Stimulated activated naive B cell treated with anti-CD40 and anti-IgM and Interleukin-4, amounts not matched to agents 10 μg/mL and 1 μg/mL and 100 μg/mL, for 72 hours (primary cell): Measurements from ENCODE around the gene RBPJ.

Source experiments
- ATAC-seq, 2 donors: fragments of 150-1000 bp; cut with Tn5 transposase; replicated peaks; 2 replicates each; pipeline ENCODE4 v1.10.0; 2021; ENCODE audit warnings: moderate library complexity in 1 of 2
- DNase-seq: peaks from one replicate; pipeline ENCODE4 v3.0.0; 2021
- H3K27ac Mint-ChIP-seq: one replicate; pipeline ENCODE4 v1.8.0; 2022; ENCODE audit warnings: mild to moderate bottlenecking, mixed read lengths
- H3K27me3 Mint-ChIP-seq, 2 donors: one replicate each; pipeline ENCODE4 v1.8.0; 2022; ENCODE audit warnings: mixed read lengths in 2 of 2
- H3K36me3 Mint-ChIP-seq, 2 donors: one replicate each; pipeline ENCODE4 v1.8.0; 2022; ENCODE audit warnings: mixed read lengths in 2 of 2, mild to moderate bottlenecking in 1 of 2
- H3K4me1 Mint-ChIP-seq, 2 donors: one replicate each; pipeline ENCODE4 v1.8.0; 2022; ENCODE audit warnings: mixed read lengths in 2 of 2, mild to moderate bottlenecking in 1 of 2
- H3K4me3 Mint-ChIP-seq, 2 donors: one replicate each; pipeline ENCODE4 v1.8.0; 2022; ENCODE audit warnings: mild to moderate bottlenecking in 2 of 2, mixed read lengths in 2 of 2, moderate library complexity in 1 of 2
- H3K9me3 Mint-ChIP-seq, 2 donors: one replicate each; pipeline ENCODE4 v1.8.0; 2022; ENCODE audit warnings: mixed read lengths in 2 of 2, mild to moderate bottlenecking in 1 of 2

RBPJ gene

DNA sequence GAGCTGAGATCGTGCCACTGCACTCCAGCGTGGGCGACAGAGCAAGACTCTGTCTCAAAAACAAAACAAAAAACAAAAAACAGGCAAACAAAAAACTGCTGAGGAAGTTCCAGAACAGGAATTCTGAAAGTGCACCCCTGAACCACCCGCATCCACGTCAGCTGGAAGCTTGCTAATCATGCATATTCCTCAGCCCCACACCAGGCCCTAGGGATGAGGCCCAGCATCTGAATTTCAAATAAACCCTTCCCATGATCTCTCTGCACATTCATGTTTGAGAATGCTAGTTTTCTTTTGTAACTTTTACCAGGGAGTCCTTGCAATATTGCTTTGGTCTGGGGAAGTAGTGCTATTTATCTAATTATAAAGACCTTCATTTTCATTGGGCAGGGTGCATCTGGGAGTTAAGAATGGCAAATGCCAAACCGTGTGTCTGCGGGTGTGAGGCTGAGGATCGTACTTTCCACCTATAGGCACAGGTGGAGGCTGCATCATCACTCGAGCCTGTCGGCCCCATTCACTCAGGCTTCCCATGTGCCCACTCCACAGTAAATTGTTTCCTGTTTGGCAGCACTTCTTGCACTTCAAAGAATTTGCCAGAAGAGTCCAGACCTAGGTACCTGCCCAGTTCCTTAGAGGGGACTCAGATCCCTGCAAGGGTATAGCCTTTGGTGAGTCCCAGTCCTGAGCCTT lies 145.9 kb downstream of the RBPJ start:
- H3K9me3 Mint-ChIP-seq, result peaks cover 0 to 3% of the 10 kb centered on the region in 2 donors
- ATAC-seq (no peak), DNase-seq (no peak)
- no peak overlapping the region for H3K27ac Mint-ChIP-seq
- peaks cover 4% of the 10 kb centered on the region in 2 donors for H3K4me1 Mint-ChIP-seq
- no peak overlapping the region for H3K4me3 Mint-ChIP-seq
- H3K36me3 Mint-ChIP-seq, result peaks cover 0 to 3% of the 10 kb centered on the region in 2 donors
- H3K27me3 Mint-ChIP-seq, result peaks cover 12 to 13% of the 10 kb centered on the region in 2 donors

DNA sequence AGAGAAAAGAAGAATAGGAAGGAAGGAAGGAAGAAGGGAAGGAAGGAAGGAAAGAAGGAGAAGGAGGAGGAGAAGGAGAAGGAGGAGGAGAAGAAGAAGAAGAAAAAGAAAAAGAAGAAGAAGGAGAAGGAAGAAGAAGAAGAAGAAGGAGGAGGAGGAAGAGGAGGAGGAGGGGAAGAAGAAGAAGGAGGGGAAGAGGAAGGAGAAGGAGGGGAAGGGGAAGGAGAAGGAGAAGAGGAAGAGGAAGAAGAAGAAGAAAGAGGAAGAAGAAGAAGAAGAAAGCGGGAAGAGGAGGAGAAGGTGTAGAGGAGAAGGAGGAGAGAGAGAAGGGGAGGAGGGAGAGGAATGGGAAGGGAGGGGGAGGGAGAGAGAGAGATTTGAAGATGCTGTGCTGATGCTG lies 146.9 kb downstream of the RBPJ start:
- H3K4me1 Mint-ChIP-seq, result peaks cover 0 to 2% of the 10 kb centered on the region in 2 donors
- H3K36me3 Mint-ChIP-seq, result peaks cover 0 to 3% of the 10 kb centered on the region in 2 donors
- peaks cover 12 to 13% of the 10 kb centered on the region in 2 donors for H3K27me3 Mint-ChIP-seq
- no peak for ATAC-seq
- peaks cover 0 to 3% of the 10 kb centered on the region in 2 donors for H3K9me3 Mint-ChIP-seq
- H3K27ac Mint-ChIP-seq, result no peak overlapping the region
- H3K4me3 Mint-ChIP-seq, result no peak overlapping the region
- no peak for DNase-seq

DNA sequence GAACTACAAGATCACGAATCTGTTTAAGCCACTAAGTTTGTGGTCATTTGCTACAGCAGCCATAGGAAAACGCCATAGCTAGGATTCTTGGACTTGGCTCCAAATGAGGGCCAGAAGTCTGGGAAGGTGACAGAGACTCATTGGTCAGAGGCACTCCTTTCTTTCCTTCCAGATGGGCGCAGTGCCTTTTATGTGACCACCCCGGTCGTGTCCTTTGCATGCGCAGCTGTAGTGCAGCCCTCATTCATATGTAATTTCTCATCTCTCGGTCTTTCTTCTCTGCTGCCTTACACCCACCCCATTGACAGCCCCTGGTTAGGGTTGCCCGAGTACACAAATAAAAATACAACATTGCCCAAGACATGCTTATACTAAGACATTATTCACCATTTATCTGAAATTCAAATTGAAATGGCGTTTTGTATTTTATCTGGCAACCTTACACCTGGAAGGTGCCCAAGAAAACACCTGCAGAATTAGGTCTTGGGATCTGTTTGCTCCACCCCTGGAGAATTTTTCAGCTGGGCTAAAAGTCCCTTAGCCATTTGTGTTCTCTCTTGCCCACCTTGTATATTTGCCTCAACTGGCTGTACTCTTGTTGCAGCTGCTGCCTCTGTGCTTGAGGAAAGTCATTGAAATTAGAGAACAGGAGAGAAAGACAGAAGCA lies 147.6 kb downstream of the RBPJ start:
- DNase-seq, result no peak
- no peak for ATAC-seq
- peaks cover 0 to under 1% of the 10 kb centered on the region in 2 donors for H3K36me3 Mint-ChIP-seq
- peaks cover 12 to 13% of the 10 kb centered on the region in 2 donors for H3K27me3 Mint-ChIP-seq
- no peak overlapping the region for H3K4me3 Mint-ChIP-seq
- H3K27ac Mint-ChIP-seq, result no peak overlapping the region
- peaks cover 0 to 3% of the 10 kb centered on the region in 2 donors for H3K9me3 Mint-ChIP-seq
- peaks cover 0 to 2% of the 10 kb centered on the region in 2 donors for H3K4me1 Mint-ChIP-seq

DNA sequence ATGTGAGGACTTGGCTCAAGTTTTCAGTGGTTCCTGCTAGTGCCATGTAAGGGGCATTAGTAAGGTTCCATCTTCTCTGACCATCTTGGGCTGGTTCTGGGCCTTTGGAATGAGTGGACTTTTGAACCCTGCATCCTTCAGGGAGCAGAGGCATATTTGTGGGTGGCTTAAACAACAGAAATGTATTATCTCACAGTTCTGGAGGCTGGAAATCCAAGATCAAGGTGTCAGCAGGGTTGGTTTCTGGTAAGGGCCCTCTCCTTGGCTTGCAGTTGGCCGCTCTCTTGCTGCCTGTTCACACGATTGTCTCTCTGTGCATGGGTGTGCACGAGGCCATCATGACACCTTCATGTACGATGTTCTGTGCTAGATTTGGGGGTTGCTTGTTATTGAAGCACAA lies 148.2 kb downstream of the RBPJ start:
- H3K27me3 Mint-ChIP-seq, result peaks cover 12 to 13% of the 10 kb centered on the region in 2 donors
- peaks cover 0 to 2% of the 10 kb centered on the region in 2 donors for H3K4me1 Mint-ChIP-seq
- ATAC-seq, result no peak
- H3K4me3 Mint-ChIP-seq, result no peak overlapping the region
- H3K27ac Mint-ChIP-seq, result no peak overlapping the region
- no peak for DNase-seq
- H3K36me3 Mint-ChIP-seq, result no peaks in the 10 kb centered on the region
- peaks cover 0 to 3% of the 10 kb centered on the region in 2 donors for H3K9me3 Mint-ChIP-seq

DNA sequence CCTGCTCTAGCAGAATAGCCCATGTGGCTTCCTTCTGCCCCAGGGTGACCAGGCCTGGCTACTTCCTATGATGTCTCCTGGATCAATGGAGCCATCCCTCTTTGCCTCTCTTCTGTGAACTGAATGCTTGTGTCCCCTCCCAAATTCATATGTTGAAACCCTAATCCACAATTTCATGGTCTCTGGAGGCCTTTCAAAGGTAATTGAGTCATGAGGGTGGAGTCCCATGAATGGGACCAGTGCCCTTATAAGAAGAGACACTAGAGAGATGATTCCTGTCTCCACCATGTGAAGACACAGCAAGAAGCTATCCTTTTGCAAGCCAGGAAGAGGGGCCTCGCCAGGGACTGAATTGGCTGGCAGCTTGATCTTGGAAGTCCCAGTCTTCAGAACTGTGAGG lies 151.1 kb downstream of the RBPJ start:
- Mint-ChIP-seq H3K27ac (no peak overlapping the region), H3K9me3 (peaks cover 0 to 3% of the 10 kb centered on the region in 2 donors), H3K4me1 (no peaks in the 10 kb centered on the region), H3K4me3 (no peak overlapping the region), H3K27me3 (peaks cover 0 to 7% of the 10 kb centered on the region in 2 donors), H3K36me3 (no peaks in the 10 kb centered on the region)
- DNase-seq (no peak), ATAC-seq (no peak)

DNA sequence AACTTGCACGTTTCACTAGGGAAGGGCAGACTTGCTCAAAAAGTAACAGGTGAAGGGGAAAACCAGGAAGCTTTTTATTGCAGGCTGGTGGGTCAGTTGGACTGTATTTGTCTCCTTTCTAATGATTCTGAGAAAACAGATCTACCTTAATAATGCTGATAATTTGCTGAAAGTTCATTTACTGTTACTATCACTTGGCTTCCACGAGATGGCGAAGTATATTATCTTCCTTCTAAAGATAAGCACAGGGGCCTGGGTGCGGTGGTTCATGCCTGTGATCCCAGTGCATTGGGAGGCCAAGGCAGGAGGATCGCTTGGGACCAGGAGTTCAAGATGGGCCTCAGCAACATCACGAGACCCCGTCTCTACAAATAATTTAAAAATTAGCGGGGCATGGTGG lies 153.1 kb downstream of the RBPJ start:
- Mint-ChIP-seq H3K27me3 (peaks cover 4 to 6% of the 10 kb centered on the region in 2 donors), H3K4me3 (no peak overlapping the region), H3K36me3 (no peaks in the 10 kb centered on the region), H3K9me3 (peaks cover 0 to under 1% of the 10 kb centered on the region in 2 donors), H3K4me1 (no peaks in the 10 kb centered on the region), H3K27ac (no peak overlapping the region)
- no peak for DNase-seq
- ATAC-seq, result no peak

DNA sequence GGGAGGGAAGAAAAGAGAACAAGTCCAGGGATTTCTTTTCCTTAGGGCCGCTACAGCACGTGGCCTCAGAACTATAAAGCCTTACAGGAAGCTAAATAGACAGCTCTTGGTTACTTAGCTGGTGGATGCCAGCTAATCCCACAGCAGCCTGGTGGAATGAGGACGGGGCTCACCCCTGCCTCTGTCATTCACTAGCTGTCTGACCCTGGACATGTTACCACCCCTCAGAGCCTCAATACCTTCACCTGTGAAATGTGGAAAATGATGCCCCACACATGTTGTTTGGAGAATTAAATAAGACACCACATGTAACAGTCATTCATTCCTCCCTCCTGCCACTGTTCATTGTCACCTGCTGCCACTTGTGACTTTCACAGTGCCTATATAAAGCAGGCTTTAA lies 153.7 kb downstream of the RBPJ start:
- Mint-ChIP-seq H3K27me3 (peaks cover 4 to 6% of the 10 kb centered on the region in 2 donors), H3K9me3 (no peaks in the 10 kb centered on the region), H3K27ac (no peak overlapping the region), H3K4me3 (no peak overlapping the region), H3K36me3 (no peaks in the 10 kb centered on the region), H3K4me1 (no peaks in the 10 kb centered on the region)
- DNase-seq (no peak), ATAC-seq (no peak)

DNA sequence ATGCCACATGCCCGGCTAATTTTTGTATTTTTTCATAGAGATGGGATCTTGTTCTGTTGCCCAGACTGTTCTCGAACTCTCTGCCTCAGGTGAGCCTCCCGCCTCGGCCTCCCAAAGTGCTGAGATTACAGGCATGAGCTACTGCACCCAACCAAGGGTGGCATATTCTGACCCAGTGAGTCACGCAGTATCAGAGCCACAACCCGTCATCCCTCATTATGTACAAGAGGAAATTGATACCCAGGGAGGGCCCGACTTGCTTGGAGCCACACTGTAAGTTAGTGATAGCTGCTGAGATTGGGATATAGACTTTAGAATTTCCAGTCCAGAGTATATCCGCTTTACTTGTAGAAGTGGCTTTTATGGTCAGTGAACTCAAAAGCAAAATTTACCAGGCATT lies 154.9 kb downstream of the RBPJ start:
- H3K27me3 Mint-ChIP-seq, result peaks cover 4 to 6% of the 10 kb centered on the region in 2 donors
- H3K36me3 Mint-ChIP-seq, result no peaks in the 10 kb centered on the region
- ATAC-seq (no peak), DNase-seq (no peak)
- no peak overlapping the region for H3K4me3 Mint-ChIP-seq
- no peaks in the 10 kb centered on the region for H3K4me1 Mint-ChIP-seq
- H3K27ac Mint-ChIP-seq, result no peak overlapping the region
- no peaks in the 10 kb centered on the region for H3K9me3 Mint-ChIP-seq

DNA sequence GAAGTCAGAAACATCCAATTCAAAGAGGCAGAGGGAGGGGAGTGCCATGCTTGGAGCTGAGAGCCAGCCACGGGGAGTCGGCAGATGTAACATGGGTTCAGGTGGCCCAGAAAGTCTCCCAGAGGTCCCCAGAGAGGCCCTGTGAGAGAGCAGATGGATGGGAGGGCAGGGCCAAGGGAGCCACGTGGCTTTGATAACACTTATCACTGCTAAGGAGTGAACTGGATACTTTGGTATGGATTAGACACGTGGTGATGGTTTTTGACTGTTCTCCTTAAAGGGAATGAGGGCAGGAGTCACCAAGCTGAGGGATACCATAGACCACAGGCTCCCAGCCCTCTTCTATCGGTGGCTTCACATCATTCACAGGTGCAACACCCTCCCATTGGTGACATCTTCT lies 155.7 kb downstream of the RBPJ start:
- ATAC-seq (no peak), DNase-seq (no peak)
- H3K27ac Mint-ChIP-seq, result no peak overlapping the region
- no peaks in the 10 kb centered on the region for H3K36me3 Mint-ChIP-seq
- peaks cover 4 to 6% of the 10 kb centered on the region in 2 donors for H3K27me3 Mint-ChIP-seq
- H3K9me3 Mint-ChIP-seq, result peaks cover 2% of the 10 kb centered on the region in 2 donors
- no peak overlapping the region for H3K4me3 Mint-ChIP-seq
- no peaks in the 10 kb centered on the region for H3K4me1 Mint-ChIP-seq

DNA sequence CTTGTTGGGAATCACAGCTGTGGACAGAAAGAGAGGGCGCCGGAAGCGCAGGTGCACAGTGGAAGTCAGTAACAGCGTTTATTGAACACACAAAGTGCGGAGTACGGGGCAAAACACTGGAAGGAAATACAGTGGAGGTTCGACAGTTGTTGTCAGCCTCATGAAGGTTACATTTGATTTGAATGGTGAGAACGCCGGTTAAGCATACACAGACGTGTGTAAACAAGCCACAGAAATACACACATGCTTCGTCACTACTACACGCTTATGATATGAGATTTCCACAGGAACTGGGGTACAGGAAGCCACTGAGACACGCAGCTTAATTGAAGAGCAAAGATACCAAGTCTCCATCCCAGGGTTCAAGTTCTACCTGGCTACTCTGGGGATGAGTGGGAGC lies 157.5 kb downstream of the RBPJ start:
- H3K9me3 Mint-ChIP-seq, result peaks cover 4% of the 10 kb centered on the region in 2 donors
- DNase-seq (no peak), ATAC-seq (no peak)
- peaks cover 4 to 6% of the 10 kb centered on the region in 2 donors for H3K27me3 Mint-ChIP-seq
- H3K4me1 Mint-ChIP-seq, result no peaks in the 10 kb centered on the region
- no peak overlapping the region for H3K27ac Mint-ChIP-seq
- no peak overlapping the region for H3K4me3 Mint-ChIP-seq
- no peaks in the 10 kb centered on the region for H3K36me3 Mint-ChIP-seq

DNA sequence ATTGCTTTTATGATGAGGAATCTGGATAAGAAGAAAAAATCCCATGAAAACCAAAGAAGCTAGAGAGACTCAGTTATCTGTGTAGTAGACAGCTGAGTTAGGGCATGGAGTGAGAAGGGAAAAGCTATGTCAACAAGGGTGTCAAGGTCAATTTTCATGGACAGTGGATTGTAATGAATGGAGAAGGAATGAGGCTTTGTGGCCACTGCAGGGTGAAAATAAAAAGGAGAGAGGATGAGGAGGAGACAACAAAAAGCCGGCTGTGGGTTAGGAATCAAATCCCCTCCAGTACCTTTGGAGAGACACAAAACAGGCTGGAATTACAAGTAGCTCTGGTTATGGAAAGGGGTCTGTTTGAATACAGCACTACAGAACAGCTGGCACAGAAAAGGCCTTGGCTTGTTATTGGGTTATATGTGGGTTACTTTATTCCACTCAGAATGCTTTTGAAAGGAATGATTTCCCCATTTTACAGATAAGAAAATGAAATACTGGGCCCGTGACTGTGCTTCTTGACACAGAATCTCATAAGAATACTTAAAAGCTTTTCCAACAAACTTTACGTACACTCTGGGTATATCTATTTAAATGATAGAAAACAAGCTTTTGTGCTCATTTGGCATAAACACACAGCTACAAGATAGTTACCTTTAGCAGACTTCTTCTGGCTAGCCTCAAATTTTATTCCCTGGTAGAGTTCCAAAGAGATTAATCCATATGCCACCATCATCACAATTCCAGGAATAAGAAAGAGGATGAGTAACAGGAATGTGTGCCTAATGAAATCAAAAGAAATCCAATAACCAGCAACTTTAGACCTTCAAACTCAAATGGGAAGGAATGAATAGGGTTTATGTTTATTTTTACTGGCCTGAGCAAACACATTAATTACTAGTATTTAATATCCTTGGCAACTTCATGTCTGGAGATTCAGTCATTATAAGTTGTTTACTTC lies 162.0 kb downstream of the RBPJ start:
- Mint-ChIP-seq H3K9me3 (peaks cover 4% of the 10 kb centered on the region in 2 donors), H3K27me3 (peaks cover 1 to 5% of the 10 kb centered on the region in 2 donors), H3K4me3 (no peak overlapping the region), H3K27ac (no peak overlapping the region), H3K4me1 (no peaks in the 10 kb centered on the region), H3K36me3 (no peaks in the 10 kb centered on the region)
- ATAC-seq (no peak), DNase-seq (no peak)

DNA sequence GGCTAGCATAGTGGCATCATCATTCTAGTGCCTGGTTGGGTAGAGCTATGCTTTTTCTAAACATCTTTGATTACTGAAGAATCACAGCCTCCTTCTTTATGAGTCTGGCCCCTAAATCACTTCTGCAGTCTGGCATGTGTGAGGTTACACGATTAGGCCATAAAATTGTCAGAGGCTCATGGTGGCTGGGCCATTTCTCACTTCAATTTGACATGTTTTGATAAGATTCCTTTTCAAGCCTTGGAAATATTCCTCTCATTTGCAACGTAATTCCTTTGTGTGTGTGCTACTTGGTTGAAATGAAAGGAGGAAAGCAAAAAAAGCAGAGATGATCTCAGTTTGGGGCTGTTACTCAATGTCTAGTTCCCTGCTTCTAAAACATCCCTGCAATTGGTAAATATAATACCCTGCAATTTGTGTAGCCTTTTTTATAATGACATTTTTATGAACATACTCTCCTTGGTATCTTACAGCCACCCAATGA lies 163.3 kb downstream of the RBPJ start:
- H3K27me3 Mint-ChIP-seq, result peaks cover 7 to 10% of the 10 kb centered on the region in 2 donors
- H3K4me3 Mint-ChIP-seq, result no peak overlapping the region
- H3K27ac Mint-ChIP-seq, result no peak overlapping the region
- H3K4me1 Mint-ChIP-seq, result no peaks in the 10 kb centered on the region
- DNase-seq, result no peak
- H3K9me3 Mint-ChIP-seq, result peaks cover 4% of the 10 kb centered on the region in 2 donors
- H3K36me3 Mint-ChIP-seq, result no peaks in the 10 kb centered on the region
- ATAC-seq, result no peak

DNA sequence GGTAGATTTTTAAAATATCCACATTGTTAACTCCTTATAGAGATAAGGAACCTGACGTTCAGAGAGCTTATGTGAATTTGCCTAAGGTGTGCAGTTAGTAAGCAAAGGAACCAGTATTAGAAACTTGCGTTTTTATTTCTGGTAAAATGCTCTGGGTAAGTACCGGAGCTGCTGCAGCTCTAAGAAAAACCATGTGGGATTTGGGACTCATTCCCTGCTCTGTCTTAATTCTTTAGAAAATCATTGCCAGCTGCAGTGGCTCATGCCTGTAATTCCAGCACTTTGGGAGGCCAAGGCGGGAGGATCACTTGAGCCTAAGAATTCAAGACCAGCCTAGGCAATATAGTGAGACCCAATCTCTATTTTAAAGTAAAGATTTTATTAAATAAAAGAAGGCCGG lies 163.7 kb downstream of the RBPJ start:
- Mint-ChIP-seq H3K27me3 (peaks cover 12 to 13% of the 10 kb centered on the region in 2 donors), H3K27ac (no peak overlapping the region), H3K9me3 (peaks cover 4% of the 10 kb centered on the region in 2 donors), H3K4me1 (no peaks in the 10 kb centered on the region), H3K36me3 (no peaks in the 10 kb centered on the region), H3K4me3 (no peak overlapping the region)
- DNase-seq (no peak), ATAC-seq (no peak)
